A549 (cell line): ENCODE results near the gene TMEM165. TPM values are rescaled to one million over a fixed set of nuclear protein-coding genes. Genes with fewer than 3 reads are reported as not detected.
A peak's percentile ranks its signal among the peaks of the same experiment; 100 is the strongest.
"Not testable (repeated sequence)": the region's sequence is repeated elsewhere in the genome, so short reads cannot be mapped to it uniquely, and the experiment has no call there.

ENCODE experiments used
- ATAC-seq, 2 experiments: fragments of 200-7000 bp in 1 of 2; fragments of >200 bp in 1 of 2; cut with Nextera tagmentation in 1 of 2; cut with Tn5 transposase in 1 of 2; 3 replicates each; pipeline versions ENCODE4 v1.8.0 to v1.9.1; 2018 to 2020; ENCODE audit warnings: mild to moderate bottlenecking in 1 of 2, moderate library complexity in 1 of 2
- CTCF ChIA-PET: fragments of 300-600 bp; sonication (Branson Sonifier 250); formaldehyde crosslinking; extraction: SDS; loops from one replicate; lab custom pipeline; 2021; ENCODE audit warnings: antibody characterized with exemption, inconsistent platforms; lab: Yijun Ruan, JAX
- POLR2A ChIA-PET: fragments of 350-600 bp; formaldehyde crosslinking; extraction: SDS; loops from one replicate; lab custom pipeline; 2021; ENCODE audit warnings: antibody characterized with exemption, inconsistent platforms; lab: Yijun Ruan, JAX
- DNase-seq, 2 experiments: peaks; one replicate each; pipeline versions ENCODE4 v3.0.0 to v3.0.0-alpha.2; 2011 to 2016; ENCODE audit warnings: low read depth in 1 of 2, low spot score in 1 of 2
- FAIRE-seq: peaks from 2 replicates; lab custom pipeline; 2011; peaks lifted over from hg19 to GRCh38; lab: Jason Lieb, UNC
- H3K27ac ChIP-seq, 2 experiments: fragments of >200 bp; sonication (Bioruptor Twin); formaldehyde crosslinking; 3 replicates each; pipeline ENCODE4 v1.5.1; 2016 to 2017
- H3K4me1 ChIP-seq: fragments of >200 bp; sonication (Bioruptor Twin); formaldehyde crosslinking; 3 replicates; pipeline ENCODE4 v1.6.1; 2016
- H3K4me2 ChIP-seq: fragments of >200 bp; sonication (Bioruptor Twin); formaldehyde crosslinking; 3 replicates; pipeline ENCODE4 v1.6.1; 2016
- H3K4me3 ChIP-seq: fragments of >200 bp; sonication (Bioruptor Twin); formaldehyde crosslinking; 3 replicates; pipeline ENCODE4 v1.5.1; 2016
- H3K9me3 ChIP-seq: fragments of >200 bp; sonication (Bioruptor Twin); formaldehyde crosslinking; 3 replicates; pipeline ENCODE4 v1.6.1; 2016
- CBX8 ChIP-seq: fragments of 200-600 bp; sonication (generic); IDR thresholded peaks from 2 replicates; pipeline ENCODE4 v1.6.1; 2016
- CHD2 ChIP-seq: fragments of 150-350 bp; IDR thresholded peaks from 2 replicates; pipeline ENCODE4 v1.6.1; 2014; ENCODE audit warnings: low read length; ENCODE audit not compliant: partially characterized antibody
- ESRRA ChIP-seq: fragments of 150-350 bp; IDR thresholded peaks from 2 replicates; pipeline ENCODE4 v1.6.1; 2014; ENCODE audit warnings: mild to moderate bottlenecking, low read length, borderline replicate concordance
- JUNB ChIP-seq: fragments of >200 bp; sonication (Bioruptor Twin); formaldehyde crosslinking; IDR thresholded peaks from 2 replicates; pipeline ENCODE4 v1.6.1; 2016
- KDM1A ChIP-seq: fragments of 200-600 bp; sonication (generic); IDR thresholded peaks from 2 replicates; pipeline ENCODE4 v1.6.1; 2016; ENCODE audit warnings: low read depth, mild to moderate bottlenecking
- KDM5A ChIP-seq: fragments of 200-600 bp; sonication (generic); IDR thresholded peaks from 2 replicates; pipeline ENCODE4 v1.6.1; 2016; ENCODE audit warnings: antibody characterized with exemption, mild to moderate bottlenecking
- MAFK ChIP-seq: fragments of 450-650 bp; IDR thresholded peaks from 2 replicates; pipeline ENCODE4 v1.6.1; 2014; ENCODE audit not compliant: partially characterized antibody
- MAZ ChIP-seq: fragments of 150-350 bp; IDR thresholded peaks from 2 replicates; pipeline ENCODE4 v1.6.1; 2014; ENCODE audit warnings: antibody characterized with exemption, low read depth, low read length, borderline replicate concordance
- MYC ChIP-seq: IDR thresholded peaks from 2 replicates; pipeline ENCODE4 v1.6.1; 2012; ENCODE audit warnings: mild to moderate bottlenecking, inconsistent platforms, low read length, improper control_type of control experiment, borderline replicate concordance
- NR3C1 ChIP-seq: fragments of >200 bp; sonication (Bioruptor Twin); formaldehyde crosslinking; IDR thresholded peaks from 3 replicates; pipeline ENCODE4 v1.6.1; 2017
- POLR2A ChIP-seq: IDR thresholded peaks from 2 replicates; pipeline ENCODE4 v1.6.1; 2012; ENCODE audit warnings: mild to moderate bottlenecking, low read length
- SREBF2 ChIP-seq: fragments of 450-650 bp; IDR thresholded peaks from 2 replicates; pipeline ENCODE4 v1.6.1; 2014; ENCODE audit warnings: mild to moderate bottlenecking, moderate library complexity
- TFCP2L1 ChIP-seq: fragments of 250-450 bp; sonication (Bioruptor Pico); IDR thresholded peaks from 2 replicates; pipeline ENCODE4 v1.5.0; 2021; ENCODE audit warnings: mild to moderate bottlenecking
- TP53 ChIP-seq: fragments of 250-450 bp; sonication (Bioruptor Pico); IDR thresholded peaks from 2 replicates; pipeline ENCODE4 v1.5.0; 2021; ENCODE audit warnings: mild to moderate bottlenecking, moderate library complexity
- ZFP36 ChIP-seq: fragments of 450-650 bp; IDR thresholded peaks from 2 replicates; pipeline ENCODE4 v1.6.1; 2014; ENCODE audit warnings: borderline replicate concordance; ENCODE audit not compliant: partially characterized antibody
- ZSCAN20 ChIP-seq: fragments of 250-450 bp; sonication (Bioruptor Pico); IDR thresholded peaks from 2 replicates; pipeline ENCODE4 v1.8.0; 2022; ENCODE audit warnings: mild to moderate bottlenecking, moderate library complexity
- WGBS: methylation state at CpG from one replicate; pipeline ENCODE4 v1.1.6; 2017; ENCODE audit errors: missing lambda C conversion rate; 5-methylcytosine and 5-hydroxymethylcytosine counted together
- polyA plus RNA-seq, 4 experiments: library from polyadenylated mRNA; depleted of rRNA in 3 of 4; stranded (reverse); fragments of >200 nt; fragmentation: RNase III in 1 of 4; extraction: RNeasy Plus Mini Kit Qiagen cat#74134 plus additional on column Dnase treatment in 1 of 4; gene quantifications; 2 replicates in 3 of 4; 3 replicates in 1 of 4; pipeline ENCODE4 v1.2.3, GENCODE V29; 2011 to 2017
- TF ChIP-seq, protein P1 (sequence below): fragments of 200-600 bp; sonication (generic); IDR thresholded peaks from 2 replicates; pipeline ENCODE4 v1.6.1; 2016; ENCODE audit warnings: antibody characterized with exemption, mild to moderate bottlenecking, moderate library complexity
- TF ChIP-seq, protein P2 (sequence below): fragments of >200 bp; sonication (Bioruptor Twin); formaldehyde crosslinking; IDR thresholded peaks from 2 replicates; pipeline ENCODE4 v1.6.1; 2016
- TF ChIP-seq, protein P3 (sequence below): IDR thresholded peaks from 2 replicates; pipeline ENCODE4 v1.6.1; 2012; ENCODE audit warnings: low read depth, borderline replicate concordance

The TMEM165 gene
- polyA plus RNA-seq, 2 of the 4 experiments (the other 2 are of a cell fraction) = 52.6 to 83.5 TPM

DNA sequence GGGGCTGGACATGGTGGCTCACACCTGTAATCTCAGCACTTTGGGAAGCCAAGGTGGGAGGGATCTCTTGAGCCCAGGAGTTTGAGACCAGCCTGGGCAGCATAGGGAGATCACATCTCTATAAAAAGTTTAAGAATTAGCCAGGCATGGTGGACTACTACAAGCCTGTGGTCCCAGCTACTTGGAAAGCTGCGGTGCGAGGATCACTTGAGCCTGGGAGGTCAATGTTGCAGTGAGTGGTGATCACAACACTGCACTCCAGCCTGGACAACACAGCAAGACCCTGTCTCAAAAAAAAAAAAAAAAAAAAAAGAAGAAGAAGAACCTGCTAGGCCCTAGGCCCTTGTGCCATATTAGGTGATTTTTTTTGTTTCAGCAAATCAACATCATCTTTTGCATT lies 37.5 kb upstream of the TMEM165 start (continued):
- no peak for TF ChIP-seq TP53

DNA sequence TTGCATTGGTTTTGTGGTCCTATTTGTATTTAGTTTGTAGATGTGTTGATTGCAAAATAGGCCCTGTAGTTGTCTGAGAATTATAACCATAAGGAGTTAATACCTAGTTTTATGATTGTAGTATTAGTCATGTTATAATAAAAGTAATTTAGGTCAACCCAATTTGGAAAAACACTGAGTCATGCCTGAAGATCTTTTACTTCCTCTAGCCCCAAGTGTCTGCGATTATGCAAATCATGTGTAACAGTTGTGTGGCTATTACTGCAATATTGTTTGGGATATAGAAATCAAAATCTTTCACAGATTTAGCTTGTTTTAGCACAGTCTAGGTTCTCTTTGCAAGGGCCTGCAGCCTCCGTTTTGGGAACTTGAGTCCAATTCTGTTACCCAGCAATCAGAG lies 37.1 kb upstream of the TMEM165 start:
- TF ChIP-seq MAFK (peak; percentile 18), KDM1A (no peak), NR3C1 (no peak)
- Histone ChIP-seq H3K4me1 (peaks cover 21% of the 10 kb centered on the region), H3K4me3 (no peak overlapping the region), H3K27ac (no peak overlapping the region), H3K4me2 (no peak overlapping the region), H3K9me3 (no peaks in the 10 kb centered on the region)
- FAIRE-seq (no peak), DNase-seq (no peak), ATAC-seq (no peak)
- CTCF ChIA-PET = interaction anchor here (1.9 kb wide), 1 partner anchor 12 kb away, joined by 7 read pairs; the partner anchor contains the start of gene SRD5A3
- POLR2A ChIA-PET = no interaction called here
- 35% methylated on average over 2 of the region's 2 CpGs for WGBS

DNA sequence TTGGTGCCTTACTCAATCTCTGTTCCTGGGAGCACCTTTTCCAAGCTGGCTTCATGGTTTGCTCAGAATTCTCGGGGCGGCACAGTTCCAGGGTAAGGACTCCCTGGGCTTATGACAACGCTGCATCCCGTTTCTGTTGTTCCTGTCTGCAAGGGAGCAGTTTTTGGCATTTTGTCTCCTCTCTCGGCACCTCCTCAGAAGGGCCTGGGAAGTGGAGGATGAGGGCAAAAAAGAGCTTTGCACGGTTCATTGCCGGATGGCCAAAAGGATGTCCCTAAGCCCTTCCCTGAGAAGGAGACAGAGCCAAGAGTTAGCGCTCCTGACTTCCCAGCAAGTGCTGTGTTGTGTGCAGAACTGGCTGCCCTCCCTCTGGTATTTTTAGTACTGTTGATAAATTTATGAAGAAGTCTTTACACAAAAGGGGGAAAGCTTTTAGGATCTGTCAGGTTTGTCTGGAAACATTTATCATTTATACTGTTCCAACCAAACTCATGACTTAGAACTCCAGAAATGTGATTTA lies 36.3 kb upstream of the TMEM165 start:
- Histone ChIP-seq H3K4me3 (no peak overlapping the region), H3K27ac (no peak overlapping the region), H3K4me1 (peaks cover 21% of the 10 kb centered on the region), H3K4me2 (no peak overlapping the region), H3K9me3 (no peaks in the 10 kb centered on the region)
- FAIRE-seq (no peak), ATAC-seq (no peak), DNase-seq (no peak)
- TF ChIP-seq MAFK = no peak
- no peak for TF ChIP-seq ESRRA
- TF ChIP-seq ZFP36 = no peak
- TF ChIP-seq ZSCAN20 = no peak
- no peak for TF ChIP-seq TP53
- no peak for TF ChIP-seq POLR2A
- TF ChIP-seq, protein P1, sequence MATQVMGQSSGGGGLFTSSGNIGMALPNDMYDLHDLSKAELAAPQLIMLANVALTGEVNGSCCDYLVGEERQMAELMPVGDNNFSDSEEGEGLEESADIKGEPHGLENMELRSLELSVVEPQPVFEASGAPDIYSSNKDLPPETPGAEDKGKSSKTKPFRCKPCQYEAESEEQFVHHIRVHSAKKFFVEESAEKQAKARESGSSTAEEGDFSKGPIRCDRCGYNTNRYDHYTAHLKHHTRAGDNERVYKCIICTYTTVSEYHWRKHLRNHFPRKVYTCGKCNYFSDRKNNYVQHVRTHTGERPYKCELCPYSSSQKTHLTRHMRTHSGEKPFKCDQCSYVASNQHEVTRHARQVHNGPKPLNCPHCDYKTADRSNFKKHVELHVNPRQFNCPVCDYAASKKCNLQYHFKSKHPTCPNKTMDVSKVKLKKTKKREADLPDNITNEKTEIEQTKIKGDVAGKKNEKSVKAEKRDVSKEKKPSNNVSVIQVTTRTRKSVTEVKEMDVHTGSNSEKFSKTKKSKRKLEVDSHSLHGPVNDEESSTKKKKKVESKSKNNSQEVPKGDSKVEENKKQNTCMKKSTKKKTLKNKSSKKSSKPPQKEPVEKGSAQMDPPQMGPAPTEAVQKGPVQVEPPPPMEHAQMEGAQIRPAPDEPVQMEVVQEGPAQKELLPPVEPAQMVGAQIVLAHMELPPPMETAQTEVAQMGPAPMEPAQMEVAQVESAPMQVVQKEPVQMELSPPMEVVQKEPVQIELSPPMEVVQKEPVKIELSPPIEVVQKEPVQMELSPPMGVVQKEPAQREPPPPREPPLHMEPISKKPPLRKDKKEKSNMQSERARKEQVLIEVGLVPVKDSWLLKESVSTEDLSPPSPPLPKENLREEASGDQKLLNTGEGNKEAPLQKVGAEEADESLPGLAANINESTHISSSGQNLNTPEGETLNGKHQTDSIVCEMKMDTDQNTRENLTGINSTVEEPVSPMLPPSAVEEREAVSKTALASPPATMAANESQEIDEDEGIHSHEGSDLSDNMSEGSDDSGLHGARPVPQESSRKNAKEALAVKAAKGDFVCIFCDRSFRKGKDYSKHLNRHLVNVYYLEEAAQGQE = no peak
- TF ChIP-seq, protein P2, sequence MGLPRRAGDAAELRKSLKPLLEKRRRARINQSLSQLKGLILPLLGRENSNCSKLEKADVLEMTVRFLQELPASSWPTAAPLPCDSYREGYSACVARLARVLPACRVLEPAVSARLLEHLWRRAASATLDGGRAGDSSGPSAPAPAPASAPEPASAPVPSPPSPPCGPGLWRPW = no peak
- TF ChIP-seq CBX8 = no peak
- no peak for TF ChIP-seq KDM1A
- no peak for TF ChIP-seq MYC
- TF ChIP-seq JUNB = no peak
- no peak for TF ChIP-seq MAZ
- TF ChIP-seq TFCP2L1 (CRISPR knock-in tag) = no peak
- TF ChIP-seq, protein P3, sequence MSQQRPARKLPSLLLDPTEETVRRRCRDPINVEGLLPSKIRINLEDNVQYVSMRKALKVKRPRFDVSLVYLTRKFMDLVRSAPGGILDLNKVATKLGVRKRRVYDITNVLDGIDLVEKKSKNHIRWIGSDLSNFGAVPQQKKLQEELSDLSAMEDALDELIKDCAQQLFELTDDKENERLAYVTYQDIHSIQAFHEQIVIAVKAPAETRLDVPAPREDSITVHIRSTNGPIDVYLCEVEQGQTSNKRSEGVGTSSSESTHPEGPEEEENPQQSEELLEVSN = no peak
- TF ChIP-seq CHD2 = no peak
- no peak for TF ChIP-seq KDM5A
- no peak for TF ChIP-seq SREBF2
- ChIA-PET POLR2A (no interaction called here), CTCF (interaction anchor here (1.4 to 1.9 kb wide), 2 partner anchors 9 to 13 kb away, joined by 4 to 7 read pairs; partner anchors contain the start of gene SRD5A3)
- 87% methylated on average over 8 of the region's 8 CpGs for WGBS

DNA sequence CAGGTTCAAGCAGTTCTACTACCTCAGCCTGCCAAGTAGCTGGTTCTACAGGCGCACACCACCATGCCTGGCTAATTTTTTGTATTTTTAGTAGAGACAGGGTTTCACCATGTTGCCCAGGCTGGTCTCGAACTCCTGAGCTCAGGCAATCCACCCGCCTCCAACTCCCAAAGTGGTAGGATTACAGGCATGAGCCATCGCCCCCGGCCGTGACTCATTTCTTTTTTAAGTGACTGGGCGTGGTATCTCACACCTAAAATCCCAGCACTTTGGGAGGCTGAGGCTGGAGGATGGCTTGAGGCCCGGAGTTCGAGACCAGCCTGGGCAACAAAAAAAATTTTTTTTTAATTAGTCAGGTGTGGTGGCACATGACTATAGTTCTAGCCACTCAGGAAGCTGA lies 32.8 kb upstream of the TMEM165 start:
- ATAC-seq = not testable (repeated sequence)

More for the DNA sequence above, 32.8 kb upstream of the TMEM165 start:
- H3K4me3 ChIP-seq, H3K27ac ChIP-seq, DNase-seq, FAIRE-seq, H3K4me1 ChIP-seq, H3K4me2 ChIP-seq, POLR2A ChIA-PET, H3K9me3 ChIP-seq: not testable (repeated sequence)
- WGBS = 91% methylated on average over 7 of the region's 9 CpGs
- CTCF ChIA-PET = interaction anchor here (0.7 to 1.1 kb wide), 2 partner anchors 17 to 1563 kb away, joined by 3 read pairs; partner anchors contain the start of gene SRD5A3
